ENCODE measurements around the gene DEPDC7. TPM values are rescaled to one million over a fixed set of nuclear protein-coding genes. Genes with fewer than 3 reads are reported as not detected.

Gene DEPDC7
- total RNA-seq, 1 donor, result 14.5 TPM

- H3K27ac ChIP-seq (ENCODE audit: low read depth, low read length), result no peak overlapping the region
- no peak for TF ChIP-seq CTCF (IDR thresholded peaks at IDR 0.05; ENCODE audit: extremely low read depth, low read depth, low read length)
- H3K4me3 ChIP-seq (ENCODE audit: insufficient read depth, low read length), result no peak overlapping the region
- H3K79me2 ChIP-seq (ENCODE audit: insufficient read depth, low read length), result no peaks in the 10 kb centered on the region
- H2AFZ ChIP-seq (ENCODE audit: low read length), result no peak overlapping the region
- peaks cover 3% of the 10 kb centered on the region for H3K9me3 ChIP-seq (ENCODE audit: low read depth, low read length)
- H3K4me1 ChIP-seq (ENCODE audit: insufficient read depth, low read length), result no peaks in the 10 kb centered on the region
- peaks cover 5% of the 10 kb centered on the region for H3K27me3 ChIP-seq (ENCODE audit: insufficient read depth, low read length)
- no peak overlapping the region for H3K4me2 ChIP-seq (ENCODE audit: insufficient read depth, low read length)
- no peaks in the 10 kb centered on the region for H4K20me1 ChIP-seq (ENCODE audit: insufficient read depth, low read length)
- H3K36me3 ChIP-seq (ENCODE audit: insufficient read depth, low read length), result no peaks in the 10 kb centered on the region
- DNase-seq (ENCODE audit: insufficient read length, low spot score, missing footprints), result no peak
Measured at GRCh38 chr11:32990481-32990880, 25.2 kb upstream of the DEPDC7 start.

GRCh38 chr11:32991427-32991826, 24.3 kb upstream of the DEPDC7 start:
- no peaks in the 10 kb centered on the region for H3K36me3 ChIP-seq (ENCODE audit: insufficient read depth, low read length)
- no peaks in the 10 kb centered on the region for H3K4me1 ChIP-seq (ENCODE audit: insufficient read depth, low read length)
- H3K9me3 ChIP-seq (ENCODE audit: low read depth, low read length), result peaks cover 3% of the 10 kb centered on the region
- DNase-seq (ENCODE audit: insufficient read length, low spot score, missing footprints), result no peak
- H3K27ac ChIP-seq (ENCODE audit: low read depth, low read length), result no peak overlapping the region
- H3K4me3 ChIP-seq (ENCODE audit: insufficient read depth, low read length), result no peak overlapping the region
- H4K20me1 ChIP-seq (ENCODE audit: insufficient read depth, low read length), result no peaks in the 10 kb centered on the region
- H3K27me3 ChIP-seq (ENCODE audit: insufficient read depth, low read length), result peaks cover 5% of the 10 kb centered on the region
- no peak for TF ChIP-seq CTCF (IDR thresholded peaks at IDR 0.05; ENCODE audit: extremely low read depth, low read depth, low read length)
- no peak overlapping the region for H3K4me2 ChIP-seq (ENCODE audit: insufficient read depth, low read length)
- no peak overlapping the region for H2AFZ ChIP-seq (ENCODE audit: low read length)
- no peaks in the 10 kb centered on the region for H3K79me2 ChIP-seq (ENCODE audit: insufficient read depth, low read length)

- peaks cover 3% of the 10 kb centered on the region for H3K9me3 ChIP-seq (ENCODE audit: low read depth, low read length)
- peaks cover 5% of the 10 kb centered on the region for H3K27me3 ChIP-seq (ENCODE audit: insufficient read depth, low read length)
- no peak for TF ChIP-seq CTCF (IDR thresholded peaks at IDR 0.05; ENCODE audit: extremely low read depth, low read depth, low read length)
- no peak overlapping the region for H3K4me2 ChIP-seq (ENCODE audit: insufficient read depth, low read length)
- no peaks in the 10 kb centered on the region for H3K79me2 ChIP-seq (ENCODE audit: insufficient read depth, low read length)
- no peaks in the 10 kb centered on the region for H4K20me1 ChIP-seq (ENCODE audit: insufficient read depth, low read length)
- H3K27ac ChIP-seq (ENCODE audit: low read depth, low read length), result no peak overlapping the region
- no peaks in the 10 kb centered on the region for H3K4me1 ChIP-seq (ENCODE audit: insufficient read depth, low read length)
- no peak overlapping the region for H2AFZ ChIP-seq (ENCODE audit: low read length)
- no peak overlapping the region for H3K4me3 ChIP-seq (ENCODE audit: insufficient read depth, low read length)
- no peaks in the 10 kb centered on the region for H3K36me3 ChIP-seq (ENCODE audit: insufficient read depth, low read length)
- no peak for DNase-seq (ENCODE audit: insufficient read length, low spot score, missing footprints)
Measured at GRCh38 chr11:32991898-32992297, 23.8 kb upstream of the DEPDC7 start.

- Histone ChIP-seq H4K20me1 (ENCODE audit: insufficient read depth, low read length) (no peaks in the 10 kb centered on the region), H3K36me3 (ENCODE audit: insufficient read depth, low read length) (no peaks in the 10 kb centered on the region), H3K4me2 (ENCODE audit: insufficient read depth, low read length) (peak overlapping the region; percentile 9), H3K27ac (ENCODE audit: low read depth, low read length) (no peak overlapping the region), H3K4me3 (ENCODE audit: insufficient read depth, low read length) (no peak overlapping the region), H3K27me3 (ENCODE audit: insufficient read depth, low read length) (peaks cover under 1% of the 10 kb centered on the region), H2AFZ (ENCODE audit: low read length) (peak overlapping the region; percentile 1), H3K9me3 (ENCODE audit: low read depth, low read length) (no peaks in the 10 kb centered on the region), H3K4me1 (ENCODE audit: insufficient read depth, low read length) (peaks cover 18% of the 10 kb centered on the region), H3K79me2 (ENCODE audit: insufficient read depth, low read length) (no peaks in the 10 kb centered on the region)
- DNase-seq (ENCODE audit: insufficient read length, low spot score, missing footprints), result no peak
- no peak for TF ChIP-seq CTCF (IDR thresholded peaks at IDR 0.05; ENCODE audit: extremely low read depth, low read depth, low read length)
Measured at GRCh38 chr11:33000181-33000580, 15.5 kb upstream of the DEPDC7 start.
